ENCODE results near the gene MCRS1. TPM values are rescaled to one million over a fixed set of nuclear protein-coding genes. Genes with fewer than 3 reads are reported as not detected.
"Not testable (repeated sequence)": the region's sequence is repeated elsewhere in the genome, so short reads cannot be mapped to it uniquely, and the experiment has no call there.

The MCRS1 gene
- polyA plus RNA-seq, 3 donors from 2014 or later, result 76.3 to 101 (median 88.2) TPM

DNA sequence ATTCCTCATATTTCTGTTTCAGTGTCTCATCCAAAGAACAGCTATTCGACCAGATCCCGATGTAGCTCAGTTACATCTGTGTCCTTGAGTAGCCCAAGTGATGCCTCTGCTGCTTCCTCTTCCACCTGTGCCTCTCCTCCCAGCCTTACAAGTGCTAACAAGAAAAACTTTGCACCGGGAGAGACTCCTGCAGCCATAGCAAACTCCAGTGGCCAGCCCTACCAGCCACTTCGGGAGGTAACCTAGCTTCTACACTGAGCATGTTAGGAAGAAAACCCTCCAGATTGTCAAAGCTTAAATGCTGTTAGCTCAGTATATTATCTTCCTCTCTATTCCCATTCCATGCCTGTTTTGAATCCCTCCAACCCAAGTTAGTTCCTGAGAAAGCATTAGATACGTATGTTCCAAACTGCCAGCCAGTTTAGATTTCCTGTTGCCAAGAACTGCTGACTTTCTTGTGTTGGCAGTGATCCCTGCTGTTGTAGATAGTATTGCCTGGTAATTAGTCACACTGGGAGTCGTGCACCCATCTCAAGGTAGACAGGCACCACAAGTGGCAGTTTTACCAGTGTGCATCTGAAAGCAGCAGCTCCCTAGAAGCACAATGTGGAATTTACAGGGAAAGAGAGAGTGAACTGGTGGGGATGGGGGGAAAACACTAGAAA lies 43.1 kb downstream of the MCRS1 start:
- H3K27me3 Mint-ChIP-seq (ENCODE audit: low read depth in 3 of 3), result peaks cover 0 to 1% (median 0%) of the 10 kb centered on the region in 3 donors
- H3K9me3 Mint-ChIP-seq, result no peaks in the 10 kb centered on the region
- H3K4me1 Mint-ChIP-seq, result no peaks in the 10 kb centered on the region
- DNase-seq, result no peak
- peak overlapping the region in 1 of 6 donors; percentile 10 for H3K27ac Mint-ChIP-seq
- peaks cover 24 to 29% (median 26%) of the 10 kb centered on the region in 3 donors for H3K36me3 Mint-ChIP-seq
- H3K4me3 Mint-ChIP-seq, result no peak overlapping the region

DNA sequence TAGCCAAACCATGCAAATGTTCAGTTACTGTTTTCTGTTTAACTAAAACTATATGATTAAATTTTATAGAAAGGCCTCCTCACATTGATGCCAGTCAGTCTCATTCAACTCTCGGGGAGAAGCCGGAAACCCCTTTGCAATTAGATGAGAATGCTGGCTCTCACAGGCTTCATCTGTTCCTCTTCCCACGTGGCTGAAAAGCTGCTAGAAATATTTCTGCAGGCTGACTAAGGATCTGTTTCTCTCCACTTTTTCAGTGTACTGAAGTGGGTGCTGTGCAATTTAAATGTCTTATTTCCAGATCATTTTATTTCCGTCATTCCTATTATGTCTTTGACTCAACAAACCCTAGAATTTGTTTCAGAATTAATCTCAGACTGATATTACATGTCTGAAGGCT lies 46.6 kb downstream of the MCRS1 start:
- Mint-ChIP-seq H3K27me3 (ENCODE audit: low read depth in 3 of 3) (no peaks in the 10 kb centered on the region), H3K9me3 (no peaks in the 10 kb centered on the region), H3K4me1 (no peaks in the 10 kb centered on the region), H3K27ac (no peak overlapping the region), H3K36me3 (peaks cover 18 to 25% (median 18%) of the 10 kb centered on the region in 3 donors), H3K4me3 (no peak overlapping the region)
- no peak for DNase-seq

DNA sequence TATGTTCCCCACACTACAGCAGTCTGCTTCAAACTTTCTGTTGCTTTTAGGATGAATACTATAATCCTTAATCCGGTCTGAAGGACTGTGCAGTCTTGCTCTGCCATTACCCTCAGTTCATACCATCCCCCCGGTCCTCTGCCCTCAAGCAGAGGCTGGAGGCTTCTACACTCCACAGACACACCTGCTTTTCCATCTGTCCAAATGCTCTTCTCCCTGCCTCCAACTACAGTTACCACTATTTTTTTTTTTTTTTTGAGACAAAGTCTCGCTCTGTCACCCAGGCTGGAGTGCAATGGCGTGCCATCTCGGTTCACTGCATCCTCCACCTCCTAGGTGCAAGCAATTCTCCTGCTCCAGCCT lies 48.4 kb downstream of the MCRS1 start:
- no peak for DNase-seq
- no peaks in the 10 kb centered on the region for H3K4me1 Mint-ChIP-seq
- no peaks in the 10 kb centered on the region for H3K27me3 Mint-ChIP-seq (ENCODE audit: low read depth in 3 of 3)
- no peak overlapping the region for H3K4me3 Mint-ChIP-seq
- peaks cover 3 to 20% (median 12%) of the 10 kb centered on the region in 3 donors for H3K36me3 Mint-ChIP-seq
- no peaks in the 10 kb centered on the region for H3K9me3 Mint-ChIP-seq
- no peak overlapping the region for H3K27ac Mint-ChIP-seq

DNA sequence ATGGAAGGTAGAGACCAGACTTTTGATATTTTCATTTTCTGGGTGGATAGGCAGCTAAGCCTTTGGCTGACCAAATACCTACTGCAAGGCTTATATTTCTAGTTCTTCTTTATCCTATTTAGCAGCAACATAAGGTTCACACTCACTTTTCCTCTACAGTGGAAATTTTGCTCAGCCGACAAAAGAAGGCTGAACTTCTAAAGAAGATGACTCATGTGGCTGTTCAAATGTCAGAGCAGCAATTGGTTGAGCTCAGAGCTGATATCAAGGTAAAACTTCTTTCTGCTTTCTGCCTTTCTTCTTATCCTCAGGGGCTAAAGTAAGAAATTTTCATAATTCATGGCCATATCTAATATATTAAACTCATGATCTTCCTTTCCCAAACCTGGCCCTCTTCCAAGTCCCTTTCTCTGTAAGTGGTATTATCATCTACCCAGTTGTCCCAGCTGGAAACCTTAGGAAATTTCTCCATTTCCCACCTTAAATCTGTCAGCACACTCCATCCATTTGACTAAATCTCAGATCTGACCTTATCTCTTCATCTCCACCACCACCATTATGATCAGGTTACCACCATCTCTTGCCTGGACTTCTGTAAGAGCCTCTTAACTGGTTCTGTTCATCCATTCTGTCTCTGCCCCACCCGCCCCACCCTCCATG lies 48.9 kb downstream of the MCRS1 start:
- Mint-ChIP-seq H3K4me1 (no peaks in the 10 kb centered on the region), H3K27ac (no peak overlapping the region), H3K4me3 (no peak overlapping the region), H3K9me3 (no peaks in the 10 kb centered on the region), H3K27me3 (ENCODE audit: low read depth in 3 of 3) (no peaks in the 10 kb centered on the region), H3K36me3 (peaks cover 3 to 20% (median 12%) of the 10 kb centered on the region in 3 donors)
- no peak for DNase-seq

DNA sequence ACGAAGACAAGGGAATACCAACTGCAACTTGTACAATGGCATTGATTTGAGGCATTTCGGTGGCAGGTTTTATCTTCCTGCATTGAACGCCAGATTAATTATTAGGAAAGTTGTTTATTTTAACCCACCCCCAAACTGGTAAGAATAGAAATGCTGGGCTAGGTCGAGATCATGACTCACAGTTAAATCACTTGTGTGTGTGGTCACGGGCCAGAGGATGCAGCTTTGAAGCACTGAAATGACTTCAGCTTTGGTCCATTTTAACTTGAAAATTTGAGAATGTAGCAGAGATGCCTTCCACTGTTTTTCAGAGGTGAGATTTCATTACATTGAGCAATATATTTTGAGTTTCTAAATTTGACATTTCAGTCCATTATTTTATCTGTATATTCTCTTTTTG lies 52.7 kb downstream of the MCRS1 start:
- DNase-seq, result no peak
- Mint-ChIP-seq H3K27ac (no peak overlapping the region), H3K36me3 (peaks cover 1 to 8% (median 4%) of the 10 kb centered on the region in 3 donors), H3K4me1 (no peaks in the 10 kb centered on the region), H3K4me3 (no peak overlapping the region), H3K9me3 (no peaks in the 10 kb centered on the region), H3K27me3 (ENCODE audit: low read depth in 3 of 3) (no peaks in the 10 kb centered on the region)

DNA sequence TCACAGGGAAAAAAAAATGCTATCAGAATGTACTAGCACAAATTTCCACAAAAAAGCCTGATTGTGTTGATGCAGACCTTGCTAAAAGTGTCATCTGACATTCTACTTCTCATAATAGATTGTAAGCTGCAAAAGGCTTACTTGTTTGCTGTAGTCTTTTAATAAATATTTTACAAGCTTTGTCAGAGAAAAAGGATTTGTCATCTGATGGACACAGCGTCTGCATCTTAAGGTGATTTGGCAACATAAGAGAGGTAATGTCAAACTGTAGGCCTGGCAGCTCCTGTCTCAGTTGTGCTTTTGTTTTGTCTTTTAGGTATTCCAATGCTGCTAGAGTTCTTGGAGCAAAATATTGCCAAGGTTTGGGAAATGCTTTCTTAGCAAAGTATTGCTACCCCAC lies 55.4 kb downstream of the MCRS1 start:
- no peaks in the 10 kb centered on the region for H3K27me3 Mint-ChIP-seq (ENCODE audit: low read depth in 3 of 3)
- DNase-seq, result no peak
- H3K9me3 Mint-ChIP-seq, result no peaks in the 10 kb centered on the region
- H3K4me1 Mint-ChIP-seq, result no peaks in the 10 kb centered on the region
- peaks cover 0 to 4% (median 3%) of the 10 kb centered on the region in 3 donors for H3K36me3 Mint-ChIP-seq
- H3K27ac Mint-ChIP-seq, result no peak overlapping the region
- H3K4me3 Mint-ChIP-seq, result no peak overlapping the region

DNA sequence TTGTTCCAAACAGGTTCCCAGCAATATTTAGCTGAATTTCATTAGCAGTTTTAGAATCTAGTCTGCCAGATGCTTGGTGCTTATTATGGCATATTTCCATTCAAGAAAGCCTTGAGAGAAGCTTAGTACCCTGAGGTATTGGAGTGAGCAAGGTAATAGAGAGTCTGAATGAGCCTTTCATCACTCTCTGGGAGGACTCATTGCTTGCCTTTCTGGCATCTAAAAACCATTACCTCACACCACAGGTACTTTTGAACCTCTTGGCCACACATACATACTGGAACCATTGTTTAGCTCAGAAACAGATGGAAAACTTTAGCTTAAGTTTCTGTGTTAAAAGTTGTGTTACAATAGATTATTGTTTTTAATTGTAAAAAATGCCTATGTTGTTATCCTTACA lies 56.5 kb downstream of the MCRS1 start:
- no peaks in the 10 kb centered on the region for H3K9me3 Mint-ChIP-seq
- H3K27me3 Mint-ChIP-seq (ENCODE audit: low read depth in 3 of 3), result no peaks in the 10 kb centered on the region
- no peak overlapping the region for H3K4me3 Mint-ChIP-seq
- no peaks in the 10 kb centered on the region for H3K4me1 Mint-ChIP-seq
- H3K36me3 Mint-ChIP-seq, result peaks cover 0 to 7% (median 3%) of the 10 kb centered on the region in 3 donors
- H3K27ac Mint-ChIP-seq, result no peak overlapping the region
- no peak for DNase-seq

DNA sequence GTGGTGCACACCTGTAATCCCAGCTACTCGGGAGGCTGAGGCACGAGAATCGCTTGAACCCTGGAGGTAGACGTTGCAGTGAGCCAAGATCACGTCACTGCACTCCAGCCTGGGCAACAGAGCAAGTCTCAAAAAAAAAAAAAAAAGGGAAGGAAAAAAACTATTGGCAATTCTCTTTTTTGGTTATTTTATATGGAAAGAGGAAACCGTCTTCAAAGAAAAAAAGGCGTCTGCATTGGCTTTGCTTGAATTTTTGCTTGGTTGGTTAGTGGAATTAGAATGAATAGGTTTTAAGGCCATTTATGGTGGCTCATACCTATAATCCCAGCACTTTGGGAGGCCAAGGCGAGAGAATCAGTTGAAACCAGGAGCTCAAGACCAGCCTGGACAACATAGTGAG lies 58.3 kb downstream of the MCRS1 start:
- not testable (repeated sequence) for H3K9me3 Mint-ChIP-seq; H3K36me3 Mint-ChIP-seq; H3K4me1 Mint-ChIP-seq; H3K4me3 Mint-ChIP-seq; DNase-seq; H3K27me3 Mint-ChIP-seq (ENCODE audit: low read depth in 3 of 3); H3K27ac Mint-ChIP-seq

Other genes with a start within 250 kb of the MCRS1 start
- 1 to 10 TPM; 1.9 to 4.1 (median 2.6) TPM for gene TROAP, start 244.9 kb downstream of the MCRS1 start, polyA plus RNA-seq
- gene C1QL4, start 231.0 kb downstream of the MCRS1 start, polyA plus RNA-seq, result not detected
- not detected for gene DNAJC22, start 221.3 kb downstream of the MCRS1 start, polyA plus RNA-seq
- 10 to 100 TPM in 1 of 3 donors, 1 to 10 TPM in 1, not detected in 1; 3.1 to 10.8 TPM for gene SPATS2, start 200.7 kb downstream of the MCRS1 start, polyA plus RNA-seq
- gene KCNH3, start 29.1 kb downstream of the MCRS1 start, polyA plus RNA-seq, result 1 to 10 TPM in 1 of 3 donors, under 1 TPM in 1, not detected in 1; 0.96 to 1.1 TPM
- gene FAM186B, start 37.5 kb upstream of the MCRS1 start, polyA plus RNA-seq, result not detected
- gene PRPF40B, start 55.4 kb upstream of the MCRS1 start, polyA plus RNA-seq, result 1 to 10 TPM; 2.4 to 3.2 (median 2.8) TPM
- 10 to 100 TPM; 11.0 to 22.7 (median 12.6) TPM for gene FMNL3, start 139.3 kb upstream of the MCRS1 start, polyA plus RNA-seq
- 1,000 to 10,000 TPM in 2 of 3 donors, 100 to 1,000 TPM in 1; 982 to 1,961 (median 1,202) TPM for gene TMBIM6, start 173.4 kb upstream of the MCRS1 start, polyA plus RNA-seq

All from immature natural killer cell (primary cell).